ENCODE measurements around the gene TENT4B. TPM values are rescaled to one million over a fixed set of nuclear protein-coding genes. Genes with fewer than 3 reads are reported as not detected.

The TENT4B gene
- total RNA-seq, 1 experiment from 2014 or later, result 11.4 TPM

DNA sequence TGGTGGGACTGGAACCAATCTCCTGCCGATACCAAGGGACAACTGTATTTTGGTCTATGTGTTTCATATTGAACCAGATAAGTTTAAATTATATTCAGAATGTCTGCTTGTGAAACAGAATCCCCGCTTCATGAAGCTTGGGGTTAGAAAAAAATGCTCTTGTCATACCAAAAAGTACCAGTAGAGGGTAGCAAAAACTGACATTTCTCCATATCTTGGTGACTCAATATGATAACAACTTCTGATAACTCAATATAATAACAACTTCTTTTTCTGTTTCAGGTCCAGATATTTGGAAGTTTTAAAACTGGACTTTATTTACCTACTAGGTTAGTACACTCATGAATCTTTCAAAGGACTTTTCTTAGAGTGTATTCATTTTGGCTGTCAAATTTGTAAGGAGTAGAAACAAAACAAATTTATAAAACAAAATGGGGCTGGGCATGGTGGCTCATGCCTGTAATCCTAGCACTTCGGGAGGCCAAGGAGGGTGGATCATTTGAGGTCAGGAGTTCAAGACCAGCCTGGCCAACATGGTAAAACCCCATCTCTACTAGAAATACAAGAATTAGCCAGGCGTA, 60.9 kb downstream of the TENT4B start:
- no peaks in the 10 kb centered on the region for H3K9me3 ChIP-seq (ENCODE audit: insufficient read depth, low read depth)
- no TSS peak for BruUV-seq (replicated peaks)
- POLR2A ChIA-PET (ENCODE audit: unreplicated experiment), result no interaction called here

DNA sequence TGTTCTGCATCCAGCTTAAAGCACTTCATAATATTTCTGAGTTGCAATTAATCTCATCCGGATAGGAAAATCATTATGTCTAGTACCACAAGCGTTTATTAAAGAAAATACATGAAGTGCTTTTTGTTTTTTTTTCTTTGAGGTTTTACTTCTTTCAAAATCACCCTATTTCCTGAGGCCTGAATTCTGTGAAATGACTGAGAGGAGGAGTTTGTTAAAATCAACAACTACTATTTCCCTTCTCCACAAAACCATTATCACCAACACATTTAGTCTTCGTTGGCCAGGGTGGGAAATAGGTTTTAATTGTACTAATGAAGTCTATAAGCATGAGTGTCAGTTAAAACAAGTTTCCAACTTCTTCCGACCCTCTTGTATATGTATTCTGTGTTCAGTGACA, 62.6 kb downstream of the TENT4B start:
- H3K79me2 ChIP-seq (ENCODE audit: low read depth), result 0 out of 2 replicates have a peak, but pooled peaks cover 3% of the 10 kb centered on the region
- no TSS peak for BruUV-seq (replicated peaks)
- H3F3A ChIP-seq (ENCODE audit: insufficient read depth, low read depth), result peaks cover 13% of the 10 kb centered on the region
- intact Hi-C loops (cut with micrococcal nuclease; ENCODE audit: unreplicated experiment), result loop anchor here (2.0 to 10.0 kb wide), 2 partner anchors 109 to 449 kb away; no protein-coding TSS in a partner anchor
- ChIA-PET POLR2A (ENCODE audit: unreplicated experiment) (no interaction called here), CTCF (no interaction called here)
- H3K9me2 ChIP-seq (ENCODE audit: insufficient read depth), result no peaks in the 10 kb centered on the region
- peaks cover 6% of the 10 kb centered on the region; the same call in 1 of the 2 replicates for H4K20me1 ChIP-seq (ENCODE audit: insufficient read depth)
- TF ChIP-seq, protein P1, sequence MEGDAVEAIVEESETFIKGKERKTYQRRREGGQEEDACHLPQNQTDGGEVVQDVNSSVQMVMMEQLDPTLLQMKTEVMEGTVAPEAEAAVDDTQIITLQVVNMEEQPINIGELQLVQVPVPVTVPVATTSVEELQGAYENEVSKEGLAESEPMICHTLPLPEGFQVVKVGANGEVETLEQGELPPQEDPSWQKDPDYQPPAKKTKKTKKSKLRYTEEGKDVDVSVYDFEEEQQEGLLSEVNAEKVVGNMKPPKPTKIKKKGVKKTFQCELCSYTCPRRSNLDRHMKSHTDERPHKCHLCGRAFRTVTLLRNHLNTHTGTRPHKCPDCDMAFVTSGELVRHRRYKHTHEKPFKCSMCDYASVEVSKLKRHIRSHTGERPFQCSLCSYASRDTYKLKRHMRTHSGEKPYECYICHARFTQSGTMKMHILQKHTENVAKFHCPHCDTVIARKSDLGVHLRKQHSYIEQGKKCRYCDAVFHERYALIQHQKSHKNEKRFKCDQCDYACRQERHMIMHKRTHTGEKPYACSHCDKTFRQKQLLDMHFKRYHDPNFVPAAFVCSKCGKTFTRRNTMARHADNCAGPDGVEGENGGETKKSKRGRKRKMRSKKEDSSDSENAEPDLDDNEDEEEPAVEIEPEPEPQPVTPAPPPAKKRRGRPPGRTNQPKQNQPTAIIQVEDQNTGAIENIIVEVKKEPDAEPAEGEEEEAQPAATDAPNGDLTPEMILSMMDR (conservative IDR thresholded peaks at IDR 0.05), result no peak
- TF ChIP-seq EZH2 (IDR thresholded peaks at IDR 0.05; ENCODE audit: low read depth), result no peak
- no peak overlapping the region for H2AFZ ChIP-seq
- no peak overlapping the region for H3K27ac ChIP-seq
- no peak overlapping the region for H3K4me3 ChIP-seq
- no peaks in the 10 kb centered on the region for H3K9me3 ChIP-seq (ENCODE audit: insufficient read depth, low read depth)
- H3K27me3 ChIP-seq (ENCODE audit: insufficient read depth, low read depth), result no peaks in the 10 kb centered on the region
- no peaks in the 10 kb centered on the region for H3K4me1 ChIP-seq (replicated peaks; ENCODE audit: insufficient read depth)
- no peak overlapping the region for H3K4me2 ChIP-seq
- DNase-seq, result no peak
- peaks cover 21% of the 10 kb centered on the region; the same call in 1 of the 2 replicates for H3K36me3 ChIP-seq (ENCODE audit: low read depth)

More for the DNA sequence above, 60.9 kb downstream of the TENT4B start:
- Histone ChIP-seq H3K36me3 (ENCODE audit: low read depth) (peaks cover 21% of the 10 kb centered on the region; the same call in 1 of the 2 replicates), H3K9me2 (ENCODE audit: insufficient read depth) (no peaks in the 10 kb centered on the region), H3K4me2 (no peak overlapping the region), H3F3A (ENCODE audit: insufficient read depth, low read depth) (peaks cover 13% of the 10 kb centered on the region), H3K27me3 (ENCODE audit: insufficient read depth, low read depth) (no peaks in the 10 kb centered on the region), H3K27ac (no peak overlapping the region), H2AFZ (no peak overlapping the region), H3K4me3 (no peak overlapping the region), H4K20me1 (ENCODE audit: insufficient read depth) (peaks cover 6% of the 10 kb centered on the region; the same call in 1 of the 2 replicates), H3K79me2 (ENCODE audit: low read depth) (0 out of 2 replicates have a peak, but pooled peaks cover 3% of the 10 kb centered on the region), H3K4me1 (replicated peaks; ENCODE audit: insufficient read depth) (no peaks in the 10 kb centered on the region)
- CTCF ChIA-PET, result interaction anchor here (1.0 kb wide), 1 partner anchor 592 kb away, joined by 5 read pairs; no protein-coding TSS in a partner anchor
- DNase-seq, result no peak
- intact Hi-C loops (cut with micrococcal nuclease; ENCODE audit: unreplicated experiment), result loop anchor here (1.0 to 10.0 kb wide), 4 partner anchors 111 to 592 kb away; no protein-coding TSS in a partner anchor
- TF ChIP-seq, protein P1 (conservative IDR thresholded peaks at IDR 0.05), result peak; percentile 92
- no peak for TF ChIP-seq EZH2 (IDR thresholded peaks at IDR 0.05; ENCODE audit: low read depth)

DNA sequence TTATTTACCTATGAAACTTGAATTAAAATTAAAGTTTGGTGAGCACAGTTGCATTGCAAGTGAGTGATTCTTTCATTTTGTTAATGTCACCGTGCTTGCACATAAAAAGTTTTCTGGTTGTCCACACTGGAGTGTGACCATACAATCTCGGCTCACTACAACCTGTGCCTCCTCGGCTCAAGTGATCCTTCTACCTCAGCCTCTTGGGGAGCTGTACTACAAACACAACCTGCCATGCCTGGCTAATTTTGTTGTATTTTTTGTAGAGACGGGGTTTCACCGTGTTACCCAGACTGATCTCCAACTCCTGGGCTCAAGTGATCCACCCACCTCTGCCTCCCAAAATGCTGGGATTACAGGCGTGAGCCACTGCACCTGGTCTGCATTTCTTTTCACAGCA, 63.1 kb downstream of the TENT4B start:
- H3K27me3 ChIP-seq (ENCODE audit: insufficient read depth, low read depth), result no peaks in the 10 kb centered on the region
- CTCF ChIA-PET, result no interaction called here

More for the DNA sequence above, 63.1 kb downstream of the TENT4B start:
- BruUV-seq (replicated peaks), result no TSS peak
- intact Hi-C loops (cut with micrococcal nuclease; ENCODE audit: unreplicated experiment), result loop anchor here (10.0 kb wide), 1 partner anchor 109 kb away; no protein-coding TSS in a partner anchor
- Histone ChIP-seq H2AFZ (no peak overlapping the region), H3K27ac (no peak overlapping the region), H3K9me2 (ENCODE audit: insufficient read depth) (no peaks in the 10 kb centered on the region), H3K4me3 (no peak overlapping the region), H3K4me2 (no peak overlapping the region), H3F3A (ENCODE audit: insufficient read depth, low read depth) (peaks cover 13% of the 10 kb centered on the region), H3K79me2 (ENCODE audit: low read depth) (0 out of 2 replicates have a peak, but pooled peaks cover 1% of the 10 kb centered on the region), H4K20me1 (ENCODE audit: insufficient read depth) (peaks cover 3% of the 10 kb centered on the region; the same call in 1 of the 2 replicates), H3K9me3 (ENCODE audit: insufficient read depth, low read depth) (no peaks in the 10 kb centered on the region), H3K36me3 (ENCODE audit: low read depth) (peaks cover 21% of the 10 kb centered on the region; the same call in 1 of the 2 replicates), H3K4me1 (replicated peaks; ENCODE audit: insufficient read depth) (no peaks in the 10 kb centered on the region)
- no peak for DNase-seq
- POLR2A ChIA-PET (ENCODE audit: unreplicated experiment), result no interaction called here
- TF ChIP-seq, protein P1 (conservative IDR thresholded peaks at IDR 0.05), result no peak
- TF ChIP-seq EZH2 (IDR thresholded peaks at IDR 0.05; ENCODE audit: low read depth), result no peak
